CD4-positive, alpha-beta T cell treated with Interleukin-17A for 4 hours (primary cell): Measurements from ENCODE around the gene OSBPL6.
A peak's percentile ranks its signal among the peaks of the same experiment; 100 is the strongest.
"Not testable (repeated sequence)": the region's sequence is repeated elsewhere in the genome, so short reads cannot be mapped to it uniquely, and the experiment has no call there.

Experiments used
- DNase-seq: peaks from one replicate; pipeline ENCODE4 v3.0.0-alpha.2; 2020; ENCODE audit warnings: mixed read lengths

Gene OSBPL6

DNA sequence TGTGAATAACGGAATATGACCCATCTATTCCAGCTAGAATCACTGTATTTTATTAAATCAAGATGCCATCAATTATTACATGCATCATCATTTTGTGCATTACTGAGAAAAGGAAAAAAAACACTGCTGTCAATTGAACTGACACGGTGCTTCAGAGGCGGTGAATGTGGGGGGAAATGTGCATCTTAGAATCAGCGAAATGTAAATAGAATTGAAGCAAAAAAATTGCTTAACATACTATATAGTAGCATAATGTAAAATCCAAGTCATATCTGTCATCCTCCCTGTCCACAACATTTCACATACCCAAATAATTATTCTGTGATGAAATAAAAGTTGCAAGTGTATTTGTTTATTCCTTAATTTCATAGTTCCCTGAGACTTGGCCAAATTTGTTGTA lies 172.1 kb downstream of the OSBPL6 start:
- no peak for DNase-seq

DNA sequence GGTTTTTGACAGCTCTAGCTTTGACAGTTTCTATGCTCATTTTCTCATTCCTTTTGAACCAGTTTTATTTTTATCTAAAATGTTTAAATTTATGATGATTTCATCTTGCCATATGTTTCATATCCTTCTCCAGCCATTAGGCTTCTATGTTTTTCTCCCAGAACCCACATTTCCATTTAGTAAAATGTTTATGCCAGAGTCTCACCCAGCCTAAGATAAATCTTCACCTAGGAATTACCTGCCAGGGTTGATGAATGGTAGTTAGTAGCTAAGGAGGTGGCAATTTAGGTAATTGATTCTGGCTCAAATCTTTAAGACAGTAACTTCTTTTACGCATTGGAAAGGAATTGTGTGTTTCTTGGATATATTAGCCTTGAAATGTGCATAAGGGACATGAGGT lies 173.0 kb downstream of the OSBPL6 start:
- no peak for DNase-seq

DNA sequence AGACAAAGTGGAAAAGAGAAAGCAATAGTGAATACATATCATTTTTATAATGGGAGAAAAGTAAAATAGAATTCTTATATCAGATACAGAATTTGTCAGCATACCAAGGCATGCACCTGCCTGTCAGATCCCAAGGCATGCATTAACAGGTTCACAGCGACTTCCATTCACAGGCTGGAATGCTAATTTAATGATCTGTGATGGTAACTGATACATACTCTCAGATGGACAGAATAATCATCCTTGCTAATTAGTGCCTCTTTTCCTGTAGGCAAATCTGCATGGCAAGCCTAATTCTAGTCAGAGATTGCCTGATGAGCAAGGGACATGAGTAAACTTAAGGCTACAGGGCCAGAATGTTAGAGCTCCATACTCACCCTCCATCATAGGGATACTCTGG lies 180.6 kb downstream of the OSBPL6 start:
- no peak for DNase-seq

DNA sequence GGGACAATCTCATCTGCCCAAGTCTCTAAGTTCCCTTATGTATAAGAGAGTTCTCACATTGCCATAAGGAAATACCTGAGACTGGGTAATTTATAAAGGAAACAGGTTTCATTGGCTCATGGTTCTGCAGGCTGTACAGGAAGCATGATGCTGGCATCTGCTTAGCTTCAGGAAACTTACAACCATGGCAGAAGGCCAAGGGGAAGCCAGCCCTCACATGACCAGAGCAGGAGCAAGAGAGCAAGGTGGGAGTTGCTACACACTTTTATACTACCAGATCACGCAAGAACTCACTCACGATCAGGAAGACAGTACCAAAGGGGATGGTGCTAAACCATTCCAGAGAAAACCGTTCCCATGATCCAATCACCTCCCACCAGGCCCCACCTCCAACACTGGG lies 182.7 kb downstream of the OSBPL6 start:
- DNase-seq = no peak

DNA sequence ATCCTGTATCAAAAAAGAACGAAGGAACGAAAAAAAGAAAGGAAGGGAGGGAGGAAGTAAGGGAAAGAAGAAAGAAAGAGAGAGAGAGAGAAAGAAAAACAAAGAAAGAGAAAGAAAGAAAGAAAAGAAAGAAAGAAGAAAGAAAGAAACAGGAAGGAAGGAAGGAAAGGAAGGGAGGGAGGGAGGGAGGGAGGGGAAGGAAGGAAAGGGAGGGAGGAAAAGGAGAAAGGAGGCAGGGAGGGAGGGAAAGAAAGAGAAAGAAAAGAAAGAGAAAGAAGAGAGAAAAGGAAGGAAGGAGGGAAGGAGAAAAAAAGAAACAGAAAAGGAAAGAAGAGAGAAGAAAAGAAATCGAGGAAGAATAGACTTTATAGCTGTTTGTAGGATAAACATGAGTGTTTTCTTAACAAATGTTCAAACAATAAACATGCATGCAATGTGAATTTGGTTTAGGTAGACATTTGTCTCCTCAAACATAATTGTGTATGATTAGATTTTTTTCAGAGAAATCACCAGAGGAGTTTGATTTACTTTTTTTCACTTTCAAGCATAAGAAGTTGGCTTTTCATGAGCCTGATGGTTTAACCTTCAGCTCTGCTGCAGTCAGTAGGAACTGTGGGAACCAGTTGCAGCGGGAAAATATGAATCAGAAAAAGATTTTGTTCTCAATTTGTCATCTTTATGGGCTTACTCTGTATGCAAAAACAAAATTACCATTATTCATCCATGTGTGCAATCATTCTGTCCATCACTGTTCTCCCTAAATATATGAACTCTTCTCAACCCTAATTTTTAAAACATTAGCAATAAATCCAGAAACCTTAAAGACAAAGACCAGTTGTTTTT lies 185.1 kb downstream of the OSBPL6 start:
- no peak for DNase-seq

DNA sequence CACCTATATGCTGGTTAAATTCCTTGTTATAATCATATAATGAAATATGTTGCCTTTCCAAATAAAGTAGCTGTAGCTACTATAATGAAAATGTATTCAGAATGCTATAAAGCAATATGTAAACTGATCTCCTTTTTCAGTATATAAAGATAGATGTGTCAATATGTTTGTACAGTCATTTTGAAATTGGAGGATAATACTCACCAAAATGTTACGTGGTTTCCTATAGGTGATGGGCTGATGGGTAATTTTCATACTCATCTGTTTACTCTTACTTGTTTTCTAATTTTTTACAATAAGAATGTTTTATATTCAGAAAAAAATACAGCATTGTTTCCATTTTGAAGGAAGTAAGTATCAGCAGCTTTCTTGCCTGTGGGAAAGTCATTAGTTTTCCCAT lies 186.5 kb downstream of the OSBPL6 start:
- no peak for DNase-seq

DNA sequence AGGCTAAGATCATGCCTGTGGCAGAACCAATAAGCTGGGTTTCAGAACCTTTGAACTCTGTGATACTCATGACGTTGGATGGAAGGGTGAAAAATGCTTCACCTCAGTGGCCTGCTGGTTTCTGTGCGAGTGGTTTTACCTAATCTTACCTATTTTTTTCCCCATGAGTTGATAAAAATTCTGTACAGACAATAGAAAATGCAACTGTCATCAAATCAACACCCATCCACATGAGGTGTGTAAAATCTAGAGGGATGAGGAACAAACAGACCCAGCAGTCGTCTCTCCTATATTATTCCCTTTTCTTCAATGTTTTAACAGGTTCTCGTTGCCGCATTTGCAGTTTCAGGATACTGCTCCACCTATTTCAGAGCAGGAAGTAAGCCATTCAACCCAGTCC lies 189.4 kb downstream of the OSBPL6 start:
- DNase-seq = no peak

DNA sequence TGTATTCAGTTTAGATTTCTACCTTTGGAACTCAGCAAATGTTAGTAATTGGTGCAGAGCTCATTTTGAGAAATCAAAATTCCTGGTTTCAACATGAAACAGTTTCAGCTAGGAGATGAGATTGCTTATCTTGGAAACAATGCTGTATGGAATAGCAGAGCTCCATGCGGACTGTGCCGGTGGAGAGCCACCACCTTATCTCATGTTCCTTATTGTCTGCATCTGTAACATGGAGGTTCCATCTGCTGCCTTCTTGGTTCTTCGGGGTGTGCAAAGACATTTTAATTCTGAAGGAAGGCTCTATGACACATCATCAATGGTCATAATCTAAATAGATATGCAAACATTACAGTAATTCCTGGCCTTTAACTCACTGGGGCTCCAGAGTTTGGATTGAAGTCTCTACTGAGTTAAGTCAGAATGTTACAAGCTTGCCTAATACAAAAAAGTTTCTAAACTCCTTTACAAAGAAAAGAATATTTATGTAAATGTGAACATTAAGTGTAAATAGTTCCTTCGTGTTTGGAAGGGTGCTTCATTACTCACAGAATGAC lies 191.4 kb downstream of the OSBPL6 start:
- no peak for DNase-seq

DNA sequence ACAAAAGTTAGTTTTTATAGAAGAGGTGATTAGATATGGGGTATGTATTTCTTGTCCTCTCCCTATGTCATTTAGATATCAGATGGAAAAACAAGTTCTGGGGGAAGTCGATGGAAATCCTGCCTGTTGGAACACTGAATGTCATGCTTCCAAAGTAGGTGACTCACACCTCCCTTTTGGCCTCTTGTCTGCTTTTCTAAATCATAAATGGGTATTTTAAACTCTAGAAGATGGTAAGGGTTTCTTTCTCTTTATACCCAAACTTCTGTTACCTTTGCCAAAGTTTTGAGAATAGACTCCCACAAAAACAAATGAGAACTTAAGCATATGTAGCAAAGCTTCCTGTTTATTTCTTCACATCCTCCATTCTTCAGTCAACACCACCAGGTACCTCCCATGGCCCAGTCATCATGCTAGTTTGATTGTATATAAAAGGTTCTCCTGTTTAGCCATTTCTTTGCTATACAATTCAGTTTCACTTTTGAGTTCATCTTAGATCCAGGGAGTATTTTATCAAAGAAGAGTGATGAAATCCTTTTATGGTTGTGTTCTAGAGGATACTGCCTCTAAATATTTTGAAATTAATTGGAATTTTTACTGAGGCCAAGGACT lies 192.8 kb downstream of the OSBPL6 start:
- no peak for DNase-seq

DNA sequence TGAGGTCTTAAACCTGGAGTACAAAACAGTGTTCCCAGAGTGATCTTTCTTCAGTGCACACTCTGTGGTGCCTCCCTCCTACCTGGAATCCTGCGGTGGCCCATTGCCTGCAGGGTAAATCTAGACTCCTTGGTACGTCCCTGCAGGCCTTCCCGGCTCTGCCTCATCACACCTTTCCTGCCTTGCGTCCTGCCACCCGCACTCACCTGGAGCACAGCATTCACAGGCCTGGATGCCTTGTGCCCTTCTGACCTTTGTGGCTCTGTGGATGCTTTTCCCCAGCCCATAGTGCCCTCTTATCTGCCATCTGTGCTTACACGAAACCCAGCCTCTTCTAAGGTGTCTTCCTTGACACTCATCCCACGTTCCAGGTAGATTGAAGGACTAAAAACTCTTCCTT lies 194.0 kb downstream of the OSBPL6 start:
- no peak for DNase-seq

DNA sequence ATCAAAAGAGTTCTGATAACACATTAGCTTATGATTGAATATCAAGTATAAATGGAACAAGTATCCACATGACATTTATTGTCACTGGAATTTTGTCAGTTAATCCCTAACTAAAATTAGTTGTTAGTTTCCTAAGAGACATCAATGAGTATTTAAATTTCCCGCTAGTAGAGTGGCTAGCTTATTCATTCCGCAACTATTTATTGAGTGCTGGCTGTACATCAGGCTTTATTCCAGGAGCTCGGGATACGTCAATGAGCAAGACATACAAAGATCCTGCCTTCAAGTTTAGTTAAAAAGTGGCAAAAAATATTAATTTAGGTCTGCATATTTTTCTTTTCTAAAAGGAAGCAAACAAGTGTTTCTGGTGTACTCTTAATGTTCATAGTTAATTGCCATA lies 197.4 kb downstream of the OSBPL6 start:
- DNase-seq = no peak

DNA sequence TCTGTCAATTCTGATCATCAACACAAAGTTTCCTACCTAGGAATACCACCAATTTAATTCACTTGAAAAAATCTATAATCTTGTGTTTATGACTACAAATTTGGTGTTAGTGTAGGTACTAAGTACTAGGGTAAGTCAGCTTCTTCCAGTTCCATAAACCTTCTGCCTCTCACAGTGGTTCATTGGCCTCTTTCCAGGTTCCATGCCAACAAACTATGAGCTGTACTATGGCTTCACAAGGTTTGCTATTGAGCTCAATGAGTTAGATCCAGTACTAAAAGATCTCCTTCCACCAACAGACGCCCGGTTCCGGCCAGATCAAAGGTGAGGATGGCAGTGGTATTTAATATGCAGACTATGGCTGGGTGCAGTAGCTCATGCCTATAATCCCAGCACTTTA lies 197.9 kb downstream of the OSBPL6 start:
- no peak for DNase-seq

DNA sequence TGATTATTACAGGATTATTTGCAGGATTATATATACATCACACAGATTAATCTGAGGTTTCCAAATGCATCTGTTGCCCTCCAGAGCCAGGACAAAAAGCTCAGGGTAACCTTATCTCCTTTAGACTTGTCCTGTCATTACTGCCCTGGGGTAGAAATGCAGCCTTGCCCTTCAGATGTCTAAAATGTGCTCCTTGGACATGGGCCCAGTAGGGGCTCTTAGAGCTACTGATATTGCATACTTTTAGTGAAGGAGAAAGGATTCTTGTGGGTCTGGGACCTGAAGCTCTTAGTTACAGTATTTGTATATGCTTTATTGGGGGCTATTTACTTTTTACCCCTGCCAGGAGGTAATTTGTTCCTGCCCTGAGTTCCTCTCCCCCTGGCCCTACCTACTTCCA lies 200.5 kb downstream of the OSBPL6 start:
- DNase-seq = no peak

DNA sequence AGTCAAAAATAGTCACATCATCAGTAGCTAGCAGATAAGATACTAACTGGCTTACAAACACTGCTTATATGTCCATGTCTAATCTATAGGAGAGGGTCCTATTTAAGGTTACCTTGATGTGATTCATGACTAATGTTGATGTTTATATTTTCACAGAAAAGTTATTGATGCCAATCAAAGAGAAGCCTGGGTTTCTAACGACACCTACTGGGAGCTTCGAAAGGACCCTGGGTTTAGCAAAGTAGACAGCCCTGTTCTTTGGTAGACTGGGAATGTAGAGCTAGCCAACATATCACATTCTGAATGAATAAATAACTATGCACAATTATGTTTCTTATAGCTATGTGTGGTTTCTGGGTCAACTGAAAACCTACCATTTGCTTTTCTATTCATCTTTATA lies 201.0 kb downstream of the OSBPL6 start:
- DNase-seq = no peak

DNA sequence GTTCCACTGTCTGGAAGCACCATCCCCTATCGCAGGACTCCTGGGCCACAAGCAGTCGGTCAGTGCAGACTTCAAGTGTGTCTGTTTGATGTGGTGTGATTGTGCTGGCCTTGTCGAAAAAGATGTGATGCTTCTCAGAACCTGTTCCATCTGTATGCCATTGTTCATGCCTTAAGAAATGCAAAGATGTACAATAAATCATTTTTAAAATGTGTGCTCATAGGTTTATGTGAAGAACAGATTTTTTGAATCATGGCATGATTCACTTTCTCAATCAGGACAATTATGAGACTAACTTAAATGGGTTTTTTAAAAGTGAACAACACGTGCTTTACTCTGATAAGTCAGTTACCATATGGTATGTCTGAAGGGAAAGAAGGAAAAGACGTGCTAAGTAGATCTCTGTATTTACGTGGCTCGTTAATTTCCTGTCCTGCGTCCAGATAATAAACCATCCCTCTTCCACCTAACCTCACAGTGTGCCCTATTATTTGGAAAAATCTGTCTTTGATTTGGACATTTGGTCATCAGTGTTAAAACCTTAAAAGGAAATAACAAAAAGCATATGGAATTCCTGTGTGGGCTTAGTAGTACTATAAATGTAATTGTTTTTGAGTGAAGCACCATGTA lies 201.7 kb downstream of the OSBPL6 start:
- DNase-seq = no peak

DNA sequence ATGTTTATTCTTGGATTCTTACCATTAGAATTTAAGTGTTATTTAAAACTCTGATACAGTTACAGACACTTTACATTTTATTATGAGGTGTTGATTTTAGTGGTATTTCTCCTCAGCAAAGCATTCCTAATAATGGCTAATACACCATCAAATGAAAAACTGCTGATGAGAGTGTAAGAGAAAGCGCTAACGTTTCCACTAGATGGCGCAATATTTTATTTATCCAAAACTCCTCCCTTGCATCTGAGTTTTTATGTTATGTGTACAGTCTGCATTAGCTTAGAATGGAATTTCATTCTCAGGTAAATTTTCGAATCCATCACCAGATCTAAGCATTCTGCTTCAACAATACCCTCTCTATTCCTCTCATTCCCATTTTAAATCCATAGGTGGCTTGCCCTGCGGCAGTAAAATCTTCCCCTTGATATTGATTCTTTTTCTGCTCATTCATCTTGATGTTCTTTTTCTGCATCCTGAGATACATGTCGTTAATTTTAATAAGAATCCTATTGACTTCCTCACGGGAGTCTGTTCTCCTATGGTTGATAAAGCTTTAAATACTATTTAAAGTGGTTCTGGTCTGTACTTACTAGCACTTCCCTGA lies 202.8 kb downstream of the OSBPL6 start:
- peak; percentile 5 for DNase-seq

DNA sequence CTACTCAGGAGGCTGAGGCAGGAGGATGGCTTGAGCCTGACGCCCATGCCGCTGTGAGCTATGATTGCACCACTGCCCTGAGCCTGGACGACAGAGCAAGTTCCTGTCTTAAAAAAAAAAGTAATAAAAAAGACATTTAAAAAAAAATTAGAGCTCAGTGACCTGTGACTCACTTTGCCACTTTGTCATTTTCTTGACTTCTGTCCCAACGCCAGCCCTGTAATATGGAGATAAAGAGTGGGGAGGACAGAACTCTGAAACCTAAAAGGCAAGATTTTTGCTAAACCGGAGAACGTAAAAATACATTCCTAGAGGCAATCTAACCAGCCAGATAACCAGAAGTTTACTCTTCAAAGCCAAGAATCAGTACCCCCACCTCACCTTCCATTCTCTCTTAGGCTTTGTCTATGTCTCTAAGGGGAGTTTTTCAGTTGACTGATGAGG lies 207.7 kb downstream of the OSBPL6 start:
- no peak for DNase-seq

DNA sequence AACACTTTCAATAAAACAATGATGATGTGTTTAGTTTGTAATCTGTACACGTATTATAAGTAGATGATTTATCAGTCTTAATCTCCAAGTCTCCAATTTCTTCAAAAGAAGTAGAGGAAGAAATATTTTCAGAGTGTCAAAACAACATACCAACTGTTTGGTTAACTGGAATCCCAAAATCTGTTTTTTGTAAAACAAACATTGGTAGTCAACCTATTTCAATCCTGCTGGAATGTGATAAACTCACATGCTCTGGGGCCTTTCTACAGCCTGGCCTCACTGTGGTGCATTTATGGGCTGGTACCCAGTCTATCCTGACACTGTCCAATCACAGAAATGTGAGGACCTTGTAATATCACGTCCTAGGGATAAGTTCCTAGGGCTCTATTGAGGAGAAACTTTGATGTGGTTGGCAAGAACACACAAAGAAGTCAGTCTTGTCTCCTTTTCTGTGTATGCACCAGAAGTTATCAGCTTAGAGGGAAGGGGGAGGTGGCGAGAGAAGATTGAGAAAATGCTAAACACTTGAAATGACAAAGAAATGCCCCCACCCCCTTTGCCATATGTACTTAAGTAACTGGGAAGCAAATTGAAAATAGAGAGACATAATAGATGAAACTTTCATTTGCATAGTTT lies 209.5 kb downstream of the OSBPL6 start:
- DNase-seq = no peak

DNA sequence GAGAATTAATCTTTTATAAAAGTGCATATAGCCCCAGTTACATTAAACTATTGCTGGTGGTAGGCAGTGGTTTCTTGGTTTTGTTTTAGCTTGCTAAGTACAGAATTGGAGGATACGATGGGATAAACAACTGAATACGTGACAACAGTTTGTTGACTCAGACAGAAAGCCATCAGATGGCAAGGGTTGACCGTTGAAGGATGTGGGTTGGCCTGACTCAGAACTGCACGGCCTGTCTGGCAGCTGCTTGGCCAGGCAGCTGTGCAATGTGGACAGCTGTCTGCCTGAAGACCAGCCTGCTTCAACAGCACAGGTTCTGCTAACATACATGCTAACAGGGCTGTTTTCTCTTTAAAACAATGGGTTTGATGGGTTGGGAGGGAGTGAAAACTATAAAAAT lies 210.1 kb downstream of the OSBPL6 start:
- no peak for DNase-seq

DNA sequence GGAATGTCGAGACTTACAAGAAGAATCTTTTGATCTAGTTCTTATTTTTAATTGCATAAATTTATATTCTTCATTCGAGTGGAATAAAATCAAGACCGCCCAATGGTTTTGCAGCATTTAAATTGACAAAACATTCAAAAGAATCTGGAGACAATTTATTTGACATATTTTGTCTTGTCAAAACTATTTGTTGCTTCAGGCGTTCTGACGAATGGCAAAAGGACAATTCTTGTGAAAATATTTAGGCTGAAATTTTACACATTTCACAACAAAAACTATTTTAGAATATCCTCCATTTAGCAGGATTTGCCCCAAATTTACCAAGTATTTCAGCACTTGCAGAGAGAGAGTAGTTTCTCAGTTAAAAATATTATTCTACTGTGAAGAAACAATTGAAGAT lies 214.9 kb downstream of the OSBPL6 start:
- DNase-seq = no peak

DNA sequence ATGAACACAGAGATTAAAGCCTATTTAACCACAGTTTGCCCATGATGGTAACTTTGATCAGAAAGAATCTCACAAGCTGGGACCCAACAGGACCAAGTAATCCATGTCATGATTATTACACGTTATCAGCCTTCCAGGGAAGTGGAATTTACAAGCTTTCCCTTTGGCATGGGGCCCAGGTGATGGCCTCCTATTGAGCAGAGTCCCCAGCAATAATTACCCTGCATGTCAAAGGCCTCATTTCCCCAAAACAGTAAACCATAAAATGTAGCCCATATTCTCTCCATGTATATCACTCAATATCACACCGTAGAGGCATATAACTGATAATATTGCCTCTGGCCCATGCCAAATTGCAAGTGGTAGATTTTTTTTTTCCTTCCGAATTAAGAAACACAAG lies 217.7 kb downstream of the OSBPL6 start:
- no peak for DNase-seq

DNA sequence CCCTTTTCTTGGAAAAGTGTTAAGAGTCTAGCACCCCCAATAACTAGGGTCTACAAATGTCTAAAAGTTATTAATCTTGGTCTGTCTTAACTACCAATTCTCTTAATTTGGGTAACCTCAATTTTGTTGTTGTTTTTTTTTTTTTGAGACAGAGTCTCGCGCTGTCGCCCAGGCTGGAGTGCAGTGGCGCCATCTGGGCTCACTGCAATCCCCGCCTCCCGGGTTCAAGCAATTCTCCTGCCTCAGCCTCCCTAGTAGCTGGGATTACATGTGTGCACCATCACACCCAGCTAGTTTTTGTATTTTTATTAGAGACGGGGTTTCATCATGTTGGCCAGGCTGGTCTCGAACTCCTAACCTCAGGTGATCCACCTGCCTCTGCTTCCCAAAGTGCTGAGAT lies 218.1 kb downstream of the OSBPL6 start:
- DNase-seq = not testable (repeated sequence)
